GM12864 (cell line): ENCODE results near the gene TRHDE.
A peak's percentile ranks its signal among the peaks of the same experiment; 100 is the strongest.

ENCODE experiments used
- DNase-seq: peaks from one replicate; pipeline ENCODE4 v3.0.0-alpha.2; 2011; ENCODE audit warnings: low read depth
- H3K4me3 ChIP-seq: 2 replicates; pipeline ENCODE4 v1.5.1; 2011; ENCODE audit warnings: mild to moderate bottlenecking, low read depth, low read length, control low read depth
- TF ChIP-seq, protein P1 (sequence below): IDR thresholded peaks from 2 replicates; pipeline ENCODE4 v1.5.1; 2011; ENCODE audit warnings: low read depth, mild to moderate bottlenecking, moderate library complexity, low read length, control low read depth, inconsistent platforms; ENCODE audit errors: missing control alignments

TRHDE gene

GRCh38 chr12:72267974-72268373 is 4.2 kb upstream of the TRHDE start:
- H3K4me3 ChIP-seq, result no peak overlapping the region
- TF ChIP-seq, protein P1, sequence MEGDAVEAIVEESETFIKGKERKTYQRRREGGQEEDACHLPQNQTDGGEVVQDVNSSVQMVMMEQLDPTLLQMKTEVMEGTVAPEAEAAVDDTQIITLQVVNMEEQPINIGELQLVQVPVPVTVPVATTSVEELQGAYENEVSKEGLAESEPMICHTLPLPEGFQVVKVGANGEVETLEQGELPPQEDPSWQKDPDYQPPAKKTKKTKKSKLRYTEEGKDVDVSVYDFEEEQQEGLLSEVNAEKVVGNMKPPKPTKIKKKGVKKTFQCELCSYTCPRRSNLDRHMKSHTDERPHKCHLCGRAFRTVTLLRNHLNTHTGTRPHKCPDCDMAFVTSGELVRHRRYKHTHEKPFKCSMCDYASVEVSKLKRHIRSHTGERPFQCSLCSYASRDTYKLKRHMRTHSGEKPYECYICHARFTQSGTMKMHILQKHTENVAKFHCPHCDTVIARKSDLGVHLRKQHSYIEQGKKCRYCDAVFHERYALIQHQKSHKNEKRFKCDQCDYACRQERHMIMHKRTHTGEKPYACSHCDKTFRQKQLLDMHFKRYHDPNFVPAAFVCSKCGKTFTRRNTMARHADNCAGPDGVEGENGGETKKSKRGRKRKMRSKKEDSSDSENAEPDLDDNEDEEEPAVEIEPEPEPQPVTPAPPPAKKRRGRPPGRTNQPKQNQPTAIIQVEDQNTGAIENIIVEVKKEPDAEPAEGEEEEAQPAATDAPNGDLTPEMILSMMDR, result peak; percentile 12
- no peak for DNase-seq

- no peak overlapping the region for H3K4me3 ChIP-seq
Measured at GRCh38 chr12:72268386-72268785, 3.8 kb upstream of the TRHDE start.

GRCh38 chr12:72269491-72269890 is 2.7 kb upstream of the TRHDE start:
- no peak for DNase-seq
- no peak overlapping the region for H3K4me3 ChIP-seq
- TF ChIP-seq, protein P1, result no peak

More at GRCh38 chr12:72268386-72268785, 3.8 kb upstream of the TRHDE start:
- TF ChIP-seq, protein P1, result no peak
- no peak for DNase-seq

- no peak for DNase-seq
- H3K4me3 ChIP-seq, result no peak overlapping the region
- TF ChIP-seq, protein P1, result no peak
Measured at GRCh38 chr12:72270246-72270645, 1.9 kb upstream of the TRHDE start.

DNA sequence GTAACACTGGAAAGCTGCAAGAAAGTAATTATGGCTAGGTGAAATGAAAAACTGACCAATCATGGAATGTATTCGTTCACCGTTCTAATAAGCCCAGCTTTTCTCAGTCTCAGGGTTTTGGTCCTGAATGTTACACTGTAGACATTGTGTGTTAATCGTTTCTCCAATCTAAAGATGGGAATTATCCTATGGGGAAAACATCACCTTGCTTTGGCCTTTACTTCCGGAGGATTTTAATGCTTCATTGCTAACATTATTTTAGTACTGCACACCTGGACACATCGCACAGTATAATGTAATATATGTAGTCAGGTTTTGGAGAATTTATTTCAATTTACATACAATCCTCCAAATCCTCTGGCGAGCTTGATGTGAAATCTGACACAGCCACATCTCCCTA is 1.2 kb upstream of the TRHDE start:
- DNase-seq, result no peak
- H3K4me3 ChIP-seq, result no peak overlapping the region
- TF ChIP-seq, protein P1, result no peak

DNA sequence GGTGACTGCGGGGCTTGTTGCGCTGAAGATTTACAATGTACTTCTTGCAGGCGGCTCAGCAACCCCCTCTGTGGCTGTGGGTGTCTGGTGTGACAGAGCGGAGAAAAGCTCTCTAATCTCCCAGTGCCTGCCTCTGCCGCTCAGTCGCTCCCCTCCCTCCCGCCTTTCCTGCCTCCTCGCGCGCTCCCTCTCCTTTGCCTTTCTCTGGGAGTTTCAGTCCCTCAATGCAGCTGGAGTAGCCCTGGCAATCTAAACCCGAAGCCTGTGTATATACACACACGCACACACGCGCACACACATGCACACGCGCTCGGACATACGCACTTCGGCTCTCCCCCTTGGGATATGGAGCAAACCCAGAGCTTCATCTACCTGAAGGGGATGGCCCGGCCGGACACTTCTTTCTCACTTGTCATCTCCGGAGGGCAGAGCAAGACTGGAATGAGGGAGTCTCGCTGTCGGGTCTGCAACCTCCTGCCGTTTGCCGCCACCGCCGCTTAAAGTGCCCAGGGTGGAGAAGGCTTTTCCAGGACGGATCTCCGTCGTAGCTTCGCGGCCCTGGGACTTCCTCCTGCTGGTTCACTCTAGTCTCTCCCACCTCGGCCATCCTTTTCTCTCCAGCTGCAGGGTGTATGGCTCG is 599 bp upstream of the TRHDE start:
- no peak overlapping the region for H3K4me3 ChIP-seq
- TF ChIP-seq, protein P1, result no peak
- no peak for DNase-seq
